H1 (cell line): ENCODE measurements around the gene UPB1. TPM values are rescaled to one million over a fixed set of nuclear protein-coding genes. Genes with fewer than 3 reads are reported as not detected.

Source experiments
- CTCF ChIA-PET: fragments of 300-600 bp; sonication (Branson Sonifier 250); formaldehyde crosslinking; loops from one replicate; lab custom pipeline; 2021; ENCODE audit not compliant: partially characterized antibody; lab: Charles Lee
- POLR2A ChIA-PET: fragments of 300-600 bp; sonication (Branson Sonifier 250); formaldehyde crosslinking; loops from one replicate; lab custom pipeline; 2021; ENCODE audit warnings: inconsistent platforms; ENCODE audit not compliant: partially characterized antibody; lab: Charles Lee
- DNase-seq, 2 experiments: peaks; one replicate each; pipeline versions ENCODE4 v3.0.0 to v3.0.0-alpha.2; 2010 to 2022; ENCODE audit warnings: low spot score in 2 of 2, low read depth in 1 of 2, mixed read lengths in 1 of 2
- FAIRE-seq: peaks from 2 replicates; lab custom pipeline; 2011; peaks lifted over from hg19 to GRCh38; lab: Jason Lieb, UNC
- H2AFZ ChIP-seq: 2 replicates; pipeline ENCODE4 v1.8.1; 2012; ENCODE audit warnings: low read length, inconsistent platforms
- H2AK5ac ChIP-seq: 2 replicates; pipeline ENCODE4 v1.6.1; 2013; ENCODE audit warnings: low read depth, low read length
- H2BK120ac ChIP-seq: replicated peaks from 2 replicates; pipeline ENCODE3; 2013; ENCODE audit warnings: low read depth, low read length, inconsistent platforms
- H2BK12ac ChIP-seq: 2 replicates; pipeline ENCODE4 v1.6.1; 2013; ENCODE audit warnings: low read depth, low read length
- H2BK15ac ChIP-seq: 2 replicates; pipeline ENCODE4 v1.6.1; 2013; ENCODE audit warnings: low read length
- H2BK20ac ChIP-seq: 2 replicates; pipeline ENCODE4 v1.6.1; 2013; ENCODE audit warnings: low read length
- H2BK5ac ChIP-seq: 2 replicates; pipeline ENCODE4 v1.6.1; 2013; ENCODE audit warnings: low read depth, low read length
- H3K14ac ChIP-seq: 2 replicates; pipeline ENCODE4 v1.6.1; 2013; ENCODE audit warnings: inconsistent platforms; ENCODE audit not compliant: insufficient read length
- H3K18ac ChIP-seq: 2 replicates; pipeline ENCODE4 v1.6.1; 2013; ENCODE audit warnings: low read length; ENCODE audit errors: extremely low read depth
- H3K23ac ChIP-seq: 2 replicates; pipeline ENCODE4 v1.6.1; 2013; ENCODE audit warnings: inconsistent platforms; ENCODE audit not compliant: insufficient read length
- H3K23me2 ChIP-seq: 2 replicates; pipeline ENCODE4 v1.6.1; 2013; ENCODE audit warnings: low read depth, low read length
- H3K27ac ChIP-seq: 2 replicates; pipeline ENCODE4 v1.6.1; 2011; ENCODE audit warnings: low read depth, low read length, inconsistent platforms
- H3K27me3 ChIP-seq, 4 experiments: replicated peaks in 1 of 4; 1 replicate in 1 of 4; 2 replicates in 3 of 4; pipeline versions ENCODE4 v1.6.1 to v1.8.1; 2011 to 2013; ENCODE audit warnings: low read length in 3 of 4, mild to moderate bottlenecking in 3 of 4, inconsistent platforms in 2 of 4, mixed read lengths in 2 of 4, moderate library complexity in 1 of 4; ENCODE audit not compliant: control insufficient read depth in 3 of 4, insufficient read depth in 3 of 4; ENCODE audit errors: extremely low read depth in 1 of 4
- H3K36me3 ChIP-seq, 4 experiments: 2 replicates each; pipeline versions ENCODE4 v1.6.1 to v1.8.1; 2011 to 2013; ENCODE audit warnings: mild to moderate bottlenecking in 4 of 4, low read length in 3 of 4, moderate library complexity in 2 of 4, control low read depth in 1 of 4, inconsistent platforms in 1 of 4; ENCODE audit not compliant: insufficient read depth in 4 of 4, control insufficient read depth in 2 of 4
- H3K4ac ChIP-seq: replicated peaks from 2 replicates; pipeline ENCODE3; 2013; ENCODE audit warnings: low read length, low read depth, mixed read lengths, inconsistent platforms; ENCODE audit not compliant: insufficient read length
- H3K4me1 ChIP-seq, 4 experiments: replicated peaks in 1 of 4; 1 replicate in 1 of 4; 2 replicates in 3 of 4; pipeline versions ENCODE4 v1.6.1 to v1.8.1; 2011 to 2013; ENCODE audit warnings: low read length in 3 of 4, inconsistent platforms in 2 of 4, mixed read lengths in 1 of 4; ENCODE audit not compliant: insufficient read depth in 4 of 4, control insufficient read depth in 3 of 4
- H3K4me2 ChIP-seq, 2 experiments: 2 replicates each; pipeline versions ENCODE4 v1.6.1 to v1.8.1; 2011 to 2013; ENCODE audit warnings: low read depth in 2 of 2, low read length in 2 of 2, control low read depth in 1 of 2, inconsistent platforms in 1 of 2, mild to moderate bottlenecking in 1 of 2; ENCODE audit not compliant: insufficient read depth in 1 of 2
- H3K4me3 ChIP-seq, 4 experiments: fragments of 200-600, 300-600 bp in 1 of 4; sonication (generic), shearing (Covaris generic), sonication (Bioruptor Twin) in 1 of 4; 2 replicates each; pipeline versions ENCODE4 v1.5.1 to v1.8.1; 2011 to 2016; ENCODE audit warnings: low read length in 4 of 4, low read depth in 3 of 4, control low read depth in 2 of 4, inconsistent platforms in 2 of 4, mild to moderate bottlenecking in 2 of 4, mixed read lengths in 1 of 4, moderate library complexity in 1 of 4; ENCODE audit not compliant: insufficient read depth in 2 of 4; ENCODE audit errors: extremely low read depth in 1 of 4
- H3K56ac ChIP-seq: replicated peaks from 2 replicates; pipeline ENCODE3; 2013; ENCODE audit warnings: low read depth, mild to moderate bottlenecking, mixed read lengths, low read length, inconsistent platforms; ENCODE audit not compliant: insufficient read length
- H3K79me1 ChIP-seq: 2 replicates; pipeline ENCODE4 v1.6.1; 2013; ENCODE audit warnings: low read depth, low read length, control low read depth
- H3K79me2 ChIP-seq, 2 experiments: 2 replicates each; pipeline versions ENCODE4 v1.6.1 to v1.8.1; 2012 to 2013; ENCODE audit warnings: low read length in 2 of 2, mild to moderate bottlenecking in 2 of 2, inconsistent platforms in 1 of 2; ENCODE audit not compliant: insufficient read depth in 2 of 2, control insufficient read depth in 1 of 2
- H3K9ac ChIP-seq, 4 experiments: replicated peaks in 1 of 4; 1 replicate in 1 of 4; 2 replicates in 3 of 4; pipeline versions ENCODE4 v1.6.1 to v1.8.1; 2011 to 2013; ENCODE audit warnings: low read depth in 3 of 4, low read length in 3 of 4, control low read depth in 2 of 4, mild to moderate bottlenecking in 2 of 4, moderate library complexity in 2 of 4, inconsistent platforms in 1 of 4; ENCODE audit errors: extremely low read depth in 1 of 4
- H3K9me3 ChIP-seq, 2 experiments: 2 replicates each; pipeline versions ENCODE4 v1.6.1 to v1.8.1; 2012 to 2013; ENCODE audit warnings: mild to moderate bottlenecking in 2 of 2, moderate library complexity in 2 of 2, control low read depth in 1 of 2, inconsistent platforms in 1 of 2, low read depth in 1 of 2, low read length in 1 of 2, mixed read lengths in 1 of 2; ENCODE audit not compliant: insufficient read depth in 2 of 2
- H4K20me1 ChIP-seq, 2 experiments: replicated peaks in 1 of 2; 2 replicates each; pipeline versions ENCODE3 to v1.8.1; 2011 to 2013; ENCODE audit warnings: inconsistent platforms in 2 of 2, low read length in 2 of 2, mild to moderate bottlenecking in 1 of 2; ENCODE audit not compliant: insufficient read depth in 2 of 2, control insufficient read depth in 1 of 2
- H4K5ac ChIP-seq: 2 replicates; pipeline ENCODE4 v1.6.1; 2013; ENCODE audit warnings: low read length, low read depth, mixed read lengths, inconsistent platforms; ENCODE audit not compliant: insufficient read length
- H4K8ac ChIP-seq: 2 replicates; pipeline ENCODE4 v1.8.0; 2013; ENCODE audit warnings: mild to moderate bottlenecking, moderate library complexity, low read length, inconsistent platforms; ENCODE audit not compliant: insufficient read depth; ENCODE audit errors: extremely low read depth
- H4K91ac ChIP-seq: replicated peaks from 2 replicates; pipeline ENCODE3; 2013; ENCODE audit warnings: low read length, mixed read lengths, inconsistent platforms; ENCODE audit not compliant: insufficient read length
- PHF8 ChIP-seq: fragments of 200-600 bp; sonication (generic); conservative IDR thresholded peaks from 2 replicates; pipeline ENCODE4 v1.7.1; 2012; ENCODE audit warnings: low read depth, mild to moderate bottlenecking, inconsistent platforms, low read length, moderate library complexity
- TAF1 ChIP-seq: IDR thresholded peaks from 2 replicates; pipeline ENCODE4 v1.6.1; 2011; ENCODE audit warnings: mild to moderate bottlenecking, low read depth, low read length
- WGBS, 2 experiments: shearing (Covaris generic) in 1 of 2; methylation state at CpG; one replicate each; pipeline versions ENCODE4 v1.1.6 to v1.1.7; 2013 to 2015; ENCODE audit warnings: low lambda C conversion rate in 2 of 2, mixed read lengths in 2 of 2, inconsistent platforms in 1 of 2, low coverage in 1 of 2, missing lambda C conversion rate in 1 of 2; ENCODE audit not compliant: insufficient replicate concordance in 2 of 2, insufficient coverage in 1 of 2, insufficient read length in 1 of 2; ENCODE audit errors: extremely low coverage in 1 of 2, missing lambda C conversion rate in 1 of 2; 5-methylcytosine and 5-hydroxymethylcytosine counted together
- polyA plus RNA-seq, 7 experiments: library from polyadenylated mRNA; depleted of rRNA in 3 of 7; stranded (reverse) in 5 of 7; unstranded in 2 of 7; fragments of >200 nt in 5 of 7; fragments of 200-250 nt in 2 of 7; gene quantifications; 1 replicate in 5 of 7; 2 replicates in 1 of 7; 4 replicates in 1 of 7; pipeline versions ENCODE4 v1.2.1 to v1.2.3, GENCODE V29; 2011 to 2013; ENCODE audit warnings: missing spikeins in 2 of 7, mixed read lengths in 2 of 7
- total RNA-seq: library from RNA; stranded (reverse); fragmentation: NEBNext Ultra II Directional; extraction: Animal tissue kit (Norgen Biotek cat#: 25700); gene quantifications from 2 replicates; pipeline ENCODE4 v1.2.1, GENCODE V29; 2021

Gene UPB1
- total and polyA plus RNA-seq, 2 of the 8 experiments (the other 6 are each of a cell fraction or from before 2014, with no cell fraction given) = 0.09 TPM; not detected in 1

DNA sequence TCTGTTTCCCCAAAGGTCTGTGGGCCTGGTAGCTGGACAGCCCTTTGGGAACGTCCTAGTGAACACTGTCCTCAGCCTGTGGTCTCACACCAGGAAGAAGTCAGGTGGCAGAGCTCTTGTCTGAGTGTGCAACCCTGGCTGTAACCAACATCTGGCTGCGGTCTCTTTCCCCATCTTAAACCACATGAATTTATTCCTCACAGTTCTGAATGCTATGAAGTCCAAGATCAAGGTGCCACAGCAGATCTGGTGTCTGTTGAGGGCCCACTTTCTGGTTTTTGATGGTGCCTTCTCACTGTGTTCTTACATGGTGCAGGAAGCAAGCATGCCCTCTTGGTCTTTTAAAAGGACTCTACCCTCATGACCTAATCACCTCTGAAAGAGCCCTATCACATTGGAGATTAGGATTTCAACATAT, 2.7 kb downstream of the UPB1 start:
- H4K5ac ChIP-seq = no peak overlapping the region
- H3K4me3 ChIP-seq = no peak overlapping the region
- no peak overlapping the region for H3K27ac ChIP-seq
- no peaks in the 10 kb centered on the region for H4K20me1 ChIP-seq
- no peak overlapping the region for H2AFZ ChIP-seq
- WGBS, 2 experiments = 88% methylated on average over 2 of the region's 2 CpGs; no CpG with 5 or more reads in 1 of the 2 experiments
- peaks cover 3 to 10% of the 10 kb centered on the region in 2 experiments; a peak in 3 of 4 replicates for H3K9me3 ChIP-seq
- no peak for FAIRE-seq
- H3K23me2 ChIP-seq = peaks cover 6% of the 10 kb centered on the region; the same call in 1 of the 2 replicates
- peaks cover 0 to 5% (median 0%) of the 10 kb centered on the region in 4 experiments; a peak in 2 of 8 replicates for H3K36me3 ChIP-seq
- H3K4me1 ChIP-seq = peaks cover 0 to 12% (median 2%) of the 10 kb centered on the region in 4 experiments; a peak in 5 of 7 replicates
- no peak overlapping the region for H3K56ac ChIP-seq
- H3K79me1 ChIP-seq = no peaks in the 10 kb centered on the region
- H4K91ac ChIP-seq = no peak overlapping the region
- no peak overlapping the region for H4K8ac ChIP-seq
- H3K27me3 ChIP-seq = peaks cover 20 to 36% (median 31%) of the 10 kb centered on the region in 4 experiments
- no peak overlapping the region for H2BK20ac ChIP-seq
- H2BK5ac ChIP-seq = no peak overlapping the region
- H2BK120ac ChIP-seq = no peak overlapping the region
- H3K14ac ChIP-seq = no peak overlapping the region
- ChIA-PET POLR2A (no interaction called here), CTCF (interaction anchor here (0.8 to 15.1 kb wide), 8 partner anchors 8 to 172 kb away, joined by 3 to 201 read pairs (median 4); no protein-coding TSS in a partner anchor)
- no peak overlapping the region for H3K23ac ChIP-seq
- no peak overlapping the region for H3K4me2 ChIP-seq
- H2BK12ac ChIP-seq = no peak overlapping the region
- H3K4ac ChIP-seq = no peak overlapping the region
- H2BK15ac ChIP-seq = no peak overlapping the region
- H2AK5ac ChIP-seq = no peak overlapping the region
- no peak overlapping the region for H3K9ac ChIP-seq
- DNase-seq = no peak
- H3K79me2 ChIP-seq = no peaks in the 10 kb centered on the region
- no peak overlapping the region for H3K18ac ChIP-seq
- TF ChIP-seq PHF8 (no peak), TAF1 (no peak)
